Upper lobe of left lung (tissue), 6 donors: ENCODE measurements around the gene LDLRAD2. TPM values are rescaled to one million over a fixed set of nuclear protein-coding genes. Genes with fewer than 3 reads are reported as not detected.
"Not testable (repeated sequence)": the region's sequence is repeated elsewhere in the genome, so short reads cannot be mapped to it uniquely, and the experiment has no call there.

Experiments used
- ATAC-seq, 2 donors: fragments of 200-7000 bp; cut with Tn5 transposase; one replicate each; pipeline ENCODE4 v1.9.1; 2022; ENCODE audit warnings: mild to moderate bottlenecking in 2 of 2, moderate library complexity in 2 of 2; ENCODE audit not compliant: low FRiP score in 2 of 2
- DNase-seq, 2 donors: peaks; one replicate each; pipeline ENCODE4 v3.0.0-alpha.2; 2019 to 2020
- H3K27ac ChIP-seq, 4 donors: fragments of 200-600 bp; sonication (generic); one replicate each; pipeline ENCODE4 v1.5.1; 2016 to 2019
- H3K27me3 ChIP-seq, 4 donors: fragments of 200-600 bp; sonication (generic); one replicate each; pipeline ENCODE4 v1.5.1; 2017 to 2019
- H3K36me3 ChIP-seq, 4 donors: fragments of 200-600 bp; sonication (generic); one replicate each; pipeline ENCODE4 v1.5.1; 2016 to 2019
- H3K4me1 ChIP-seq, 4 donors: fragments of 200-600 bp; sonication (generic); one replicate each; pipeline ENCODE4 v1.5.1; 2018 to 2019
- H3K4me3 ChIP-seq, 4 donors: fragments of 200-600 bp; sonication (generic); one replicate each; pipeline ENCODE4 v1.5.1; 2017 to 2019; ENCODE audit warnings: mild to moderate bottlenecking in 2 of 4, moderate library complexity in 1 of 4
- H3K9me3 ChIP-seq, 4 donors: fragments of 200-600 bp; sonication (generic); one replicate each; pipeline ENCODE4 v1.5.1; 2018 to 2019
- EP300 ChIP-seq, 4 donors: sonication (generic); formaldehyde crosslinking; IDR thresholded peaks; one replicate each; pipeline ENCODE4 v1.5.1; 2017; ENCODE audit warnings: antibody characterized with exemption in 4 of 4, control low read depth in 2 of 4
- POLR2A ChIP-seq, 4 donors: fragments of 450-650 bp; IDR thresholded peaks; one replicate each; pipeline ENCODE4 v1.5.1; 2016 to 2017; ENCODE audit warnings: antibody characterized with exemption in 4 of 4, mild to moderate bottlenecking in 2 of 4
- POLR2AphosphoS5 ChIP-seq, 2 donors: sonication (generic); formaldehyde crosslinking; IDR thresholded peaks; one replicate each; pipeline ENCODE4 v1.5.1; 2017; ENCODE audit warnings: antibody characterized with exemption in 2 of 2
- WGBS, 2 donors: methylation state at CpG; one replicate each; pipeline ENCODE4 v1.1.5; 2017 to 2018; 5-methylcytosine and 5-hydroxymethylcytosine counted together
- total RNA-seq, 6 donors: library from RNA; depleted of rRNA in 4 of 6; stranded (reverse); fragments of >200 nt in 4 of 6; gene quantifications; one replicate each; pipeline versions ENCODE4 v1.1.0 to v1.2.1, GENCODE V29; 2016 to 2021
- TF ChIP-seq, protein P1 (sequence below), 6 experiments: fragments of 450-650 bp in 4 of 6; fragments of 200-600 bp in 2 of 6; sonication (generic) in 2 of 6; IDR thresholded peaks; one replicate each; pipeline ENCODE4 v1.5.1; 2016 to 2019; ENCODE audit warnings: antibody characterized with exemption in 6 of 6
- donor health status: DM: no; HTN: no; CAD: no; lungs with moderate emphysema.
- donor health status: DM: no; HTN: yes; CAD: no; lungs with severe emphysema.

LDLRAD2 gene
- total RNA-seq, 6 donors from 2014 or later: 0.24 to 0.59 (median 0.34) TPM; not detected in 3

DNA sequence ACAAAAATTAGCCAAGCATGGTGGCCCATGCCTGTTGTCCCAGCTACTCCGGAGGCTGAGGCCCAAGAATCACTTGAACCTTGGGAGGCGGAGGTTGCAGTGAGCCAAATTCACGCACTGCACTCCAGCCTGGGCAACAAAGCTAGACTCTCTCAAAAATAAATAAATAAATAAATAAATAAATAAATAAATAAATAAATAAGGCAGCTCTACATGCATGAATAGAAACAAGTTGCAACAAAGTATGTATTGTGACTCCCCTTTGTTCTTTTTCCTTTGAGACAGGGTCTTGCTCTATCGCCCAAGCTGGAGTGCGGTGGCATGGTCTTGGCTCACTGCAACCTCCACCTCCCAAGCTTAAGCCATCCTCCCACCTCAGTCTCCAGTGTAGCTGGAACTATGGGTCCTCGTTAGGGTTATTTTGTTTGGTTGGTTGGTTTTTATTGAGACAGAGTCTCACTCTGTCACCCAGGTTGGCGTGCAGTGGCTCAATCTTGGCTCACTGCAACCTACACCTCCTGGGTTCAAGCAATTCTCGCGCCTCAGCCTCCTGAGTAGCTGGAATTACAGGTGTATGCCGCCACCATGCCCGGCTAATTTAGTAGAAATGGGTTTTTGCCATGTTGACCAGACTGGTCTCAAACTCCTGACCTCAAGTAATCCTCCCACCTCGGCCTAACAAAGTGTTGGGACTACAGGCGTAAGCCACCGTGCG, 37.1 kb upstream of the LDLRAD2 start:
- TF ChIP-seq EP300 (IDR thresholded peaks at IDR 0.05) (no peak), POLR2A (IDR thresholded peaks at IDR 0.05) (no peak), POLR2AphosphoS5 (IDR thresholded peaks at IDR 0.05) (no peak)
- TF ChIP-seq, protein P1, sequence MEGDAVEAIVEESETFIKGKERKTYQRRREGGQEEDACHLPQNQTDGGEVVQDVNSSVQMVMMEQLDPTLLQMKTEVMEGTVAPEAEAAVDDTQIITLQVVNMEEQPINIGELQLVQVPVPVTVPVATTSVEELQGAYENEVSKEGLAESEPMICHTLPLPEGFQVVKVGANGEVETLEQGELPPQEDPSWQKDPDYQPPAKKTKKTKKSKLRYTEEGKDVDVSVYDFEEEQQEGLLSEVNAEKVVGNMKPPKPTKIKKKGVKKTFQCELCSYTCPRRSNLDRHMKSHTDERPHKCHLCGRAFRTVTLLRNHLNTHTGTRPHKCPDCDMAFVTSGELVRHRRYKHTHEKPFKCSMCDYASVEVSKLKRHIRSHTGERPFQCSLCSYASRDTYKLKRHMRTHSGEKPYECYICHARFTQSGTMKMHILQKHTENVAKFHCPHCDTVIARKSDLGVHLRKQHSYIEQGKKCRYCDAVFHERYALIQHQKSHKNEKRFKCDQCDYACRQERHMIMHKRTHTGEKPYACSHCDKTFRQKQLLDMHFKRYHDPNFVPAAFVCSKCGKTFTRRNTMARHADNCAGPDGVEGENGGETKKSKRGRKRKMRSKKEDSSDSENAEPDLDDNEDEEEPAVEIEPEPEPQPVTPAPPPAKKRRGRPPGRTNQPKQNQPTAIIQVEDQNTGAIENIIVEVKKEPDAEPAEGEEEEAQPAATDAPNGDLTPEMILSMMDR (IDR thresholded peaks at IDR 0.05): no peak
- ATAC-seq: no peak
- no peaks in the 10 kb centered on the region for H3K27me3 ChIP-seq
- WGBS, 2 donors: 92 to 96% methylated on average over 15 of the region's 15 CpGs
- peaks cover 7 to 53% (median 17%) of the 10 kb centered on the region in 4 donors for H3K4me1 ChIP-seq
- no peak overlapping the region for H3K4me3 ChIP-seq
- H3K27ac ChIP-seq: peak overlapping the region in 1 of 4 donors; percentile 0
- peak in 1 of 2 donors; percentile 6 for DNase-seq
- H3K36me3 ChIP-seq: no peaks in the 10 kb centered on the region
- H3K9me3 ChIP-seq: no peaks in the 10 kb centered on the region

DNA sequence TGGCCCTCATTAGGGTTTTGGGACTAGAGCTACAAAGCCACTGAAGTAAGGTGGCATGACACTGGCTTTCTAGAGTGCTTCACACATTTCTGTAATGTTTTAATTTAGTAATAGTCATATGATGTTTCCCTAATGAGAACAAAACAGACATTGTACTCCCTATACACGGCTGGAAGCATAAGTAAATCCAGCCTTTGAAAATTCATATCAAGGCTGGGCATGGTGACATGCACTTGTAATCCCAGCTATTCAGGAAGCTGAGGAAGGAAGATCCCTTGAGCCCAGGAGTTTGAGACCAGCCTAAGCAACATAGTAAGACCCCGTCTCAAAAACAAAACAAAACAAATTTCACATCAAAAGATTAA, 36.5 kb upstream of the LDLRAD2 start:
- Histone ChIP-seq H3K4me3 (no peak overlapping the region), H3K9me3 (no peaks in the 10 kb centered on the region), H3K4me1 (peaks cover 12 to 58% (median 22%) of the 10 kb centered on the region in 4 donors), H3K27ac (peak overlapping the region in 1 of 4 donors; percentile 0), H3K27me3 (no peaks in the 10 kb centered on the region), H3K36me3 (no peaks in the 10 kb centered on the region)
- DNase-seq (peak in 1 of 2 donors; percentile 1), ATAC-seq (no peak)
- TF ChIP-seq POLR2A (IDR thresholded peaks at IDR 0.05) (no peak), EP300 (IDR thresholded peaks at IDR 0.05) (no peak), POLR2AphosphoS5 (IDR thresholded peaks at IDR 0.05) (no peak)
- TF ChIP-seq, protein P1 (IDR thresholded peaks at IDR 0.05): no peak
- 28 to 37% methylated on average over 2 of the region's 2 CpGs for WGBS, 2 donors

DNA sequence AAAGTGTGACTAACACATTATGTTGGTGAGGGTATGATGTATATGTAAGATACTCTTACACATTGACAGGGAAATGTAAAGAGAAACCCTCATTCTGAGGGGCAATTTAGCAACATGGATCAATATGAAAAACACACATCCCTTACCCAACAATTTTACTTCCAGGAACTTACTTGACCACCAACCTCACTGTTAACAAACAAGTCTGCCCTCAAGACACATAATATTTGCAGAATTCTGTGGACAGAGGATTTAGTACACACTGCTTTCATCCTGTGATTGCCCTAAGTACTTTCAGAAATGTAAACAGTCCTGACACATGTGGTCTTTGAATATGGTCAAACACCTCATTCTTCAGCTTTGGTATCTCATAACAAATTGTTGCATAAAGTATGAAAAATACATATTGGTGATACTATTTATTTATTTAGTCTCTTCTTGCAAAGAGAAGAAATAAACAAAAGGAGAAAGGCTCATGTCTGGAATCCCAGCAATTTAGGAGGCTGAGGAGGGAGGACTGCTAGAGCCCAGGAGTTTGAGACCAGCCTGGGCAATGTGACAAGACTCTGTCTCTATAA, 36.0 kb upstream of the LDLRAD2 start:
- H3K36me3 ChIP-seq: no peaks in the 10 kb centered on the region
- H3K27me3 ChIP-seq: no peaks in the 10 kb centered on the region
- no peaks in the 10 kb centered on the region for H3K9me3 ChIP-seq
- no peak overlapping the region for H3K4me3 ChIP-seq
- TF ChIP-seq POLR2A (IDR thresholded peaks at IDR 0.05) (no peak), POLR2AphosphoS5 (IDR thresholded peaks at IDR 0.05) (no peak), EP300 (IDR thresholded peaks at IDR 0.05) (no peak)
- TF ChIP-seq, protein P1 (IDR thresholded peaks at IDR 0.05): no peak
- H3K4me1 ChIP-seq: peaks cover 16 to 64% (median 27%) of the 10 kb centered on the region in 4 donors
- no peak for DNase-seq
- no peak overlapping the region for H3K27ac ChIP-seq
- no peak for ATAC-seq

DNA sequence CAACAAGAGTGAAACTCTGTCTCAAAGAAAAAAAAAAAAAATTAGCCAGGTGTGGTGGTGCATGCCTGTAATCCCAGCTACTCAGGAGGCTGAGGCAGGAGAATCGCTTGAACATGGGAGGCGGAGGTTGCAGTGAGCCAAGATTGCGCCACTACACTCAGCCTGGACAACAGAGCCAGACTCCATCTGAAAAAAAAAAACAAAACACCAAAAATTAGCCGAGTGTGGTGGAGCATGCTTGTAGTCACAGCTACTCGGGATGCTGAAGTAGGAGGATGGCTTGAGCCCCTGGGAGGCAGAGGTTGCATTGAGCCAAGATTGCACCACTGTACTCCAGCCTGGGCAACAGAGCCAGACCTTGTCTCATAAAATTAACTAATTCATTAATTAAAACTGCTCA, 35.1 kb upstream of the LDLRAD2 start:
- not testable (repeated sequence) for H3K4me3 ChIP-seq, H3K27me3 ChIP-seq, ATAC-seq, H3K27ac ChIP-seq, H3K9me3 ChIP-seq, DNase-seq, H3K36me3 ChIP-seq
- peaks cover 24 to 72% (median 34%) of the 10 kb centered on the region in 4 donors for H3K4me1 ChIP-seq
- WGBS, 2 donors: 75 to 97% methylated on average over 5 of the region's 5 CpGs

DNA sequence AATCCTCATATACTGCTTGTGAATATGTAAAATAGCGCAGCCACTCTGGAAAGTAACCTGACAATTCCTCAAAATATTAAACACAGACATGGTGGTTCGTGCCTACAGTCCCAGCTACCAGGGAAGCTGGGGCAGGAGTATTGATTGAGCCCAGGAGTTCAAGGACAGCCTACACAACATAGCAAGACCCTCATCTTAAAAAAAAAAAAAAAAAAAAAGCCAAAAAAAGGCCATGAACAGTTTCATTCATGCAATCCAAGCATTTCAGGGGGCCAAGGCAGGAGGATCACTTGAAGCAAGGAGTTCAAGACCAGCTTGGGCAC, 33.7 kb upstream of the LDLRAD2 start:
- no peaks in the 10 kb centered on the region for H3K27me3 ChIP-seq
- no peaks in the 10 kb centered on the region for H3K36me3 ChIP-seq
- H3K4me1 ChIP-seq: peaks cover 24 to 69% (median 33%) of the 10 kb centered on the region in 4 donors
- 98 to 100% methylated on average over 2 of the region's 2 CpGs for WGBS, 2 donors
- DNase-seq (no peak), ATAC-seq (no peak)
- H3K27ac ChIP-seq: no peak overlapping the region
- H3K4me3 ChIP-seq: no peak overlapping the region
- TF ChIP-seq POLR2AphosphoS5 (IDR thresholded peaks at IDR 0.05): no peak
- no peak for TF ChIP-seq POLR2A (IDR thresholded peaks at IDR 0.05)
- no peak for TF ChIP-seq EP300 (IDR thresholded peaks at IDR 0.05)
- TF ChIP-seq, protein P1 (IDR thresholded peaks at IDR 0.05): no peak
- no peaks in the 10 kb centered on the region for H3K9me3 ChIP-seq
